HepG2 (cell line): ENCODE measurements around the gene IMPDH2. TPM values are rescaled to one million over a fixed set of nuclear protein-coding genes. Genes with fewer than 3 reads are reported as not detected.

Source experiments
- ATAD3A ChIP-seq: sonication (generic); formaldehyde crosslinking; IDR thresholded peaks from 2 replicates; pipeline ENCODE4 v1.4.0; 2020; ENCODE audit warnings: missing genetic modification reagents
- CHD4 ChIP-seq: fragments of 200-600 bp; sonication (generic); IDR thresholded peaks from 2 replicates; pipeline ENCODE4 v1.7.0; 2017; ENCODE audit warnings: mild to moderate bottlenecking, low read length, borderline replicate concordance
- CSRNP1 ChIP-seq: sonication (generic); formaldehyde crosslinking; IDR thresholded peaks from 2 replicates; pipeline ENCODE4 v1.8.1; 2023; ENCODE audit warnings: mild to moderate bottlenecking, missing genetic modification reagents
- KDM5A ChIP-seq: fragments of 200-600 bp; sonication (generic); IDR thresholded peaks from 2 replicates; pipeline ENCODE4 v1.7.0; 2018; ENCODE audit warnings: antibody characterized with exemption, mild to moderate bottlenecking, low read length, borderline replicate concordance
- MAFG ChIP-seq: sonication (generic); formaldehyde crosslinking; IDR thresholded peaks from 2 replicates; pipeline ENCODE4 v1.5.1; 2020; ENCODE audit warnings: mild to moderate bottlenecking, missing genetic modification reagents
- MEF2D ChIP-seq: sonication (generic); formaldehyde crosslinking; IDR thresholded peaks from 2 replicates; pipeline ENCODE4 v1.5.1; 2020; ENCODE audit warnings: mild to moderate bottlenecking, missing genetic modification reagents
- MEIS2 ChIP-seq: sonication (generic); formaldehyde crosslinking; IDR thresholded peaks from 2 replicates; pipeline ENCODE4 v1.9.0; 2021; ENCODE audit warnings: mild to moderate bottlenecking, missing genetic modification reagents
- MXD3 ChIP-seq: IDR thresholded peaks from 2 replicates; pipeline ENCODE4 v1.6.1; 2016; ENCODE audit warnings: mild to moderate bottlenecking, missing biosample characterization, missing genetic modification reagents
- NCOA1 ChIP-seq: sonication (generic); formaldehyde crosslinking; IDR thresholded peaks from 2 replicates; pipeline ENCODE4 v1.9.0; 2021; ENCODE audit warnings: missing genetic modification reagents
- NPAS2 ChIP-seq: sonication (generic); formaldehyde crosslinking; IDR thresholded peaks from 2 replicates; pipeline ENCODE4 v1.8.0; 2022; ENCODE audit warnings: mild to moderate bottlenecking, missing genetic modification reagents, borderline replicate concordance
- PAF1 ChIP-seq: IDR thresholded peaks from 2 replicates; pipeline ENCODE4 v1.6.1; 2016; ENCODE audit warnings: missing genetic modification reagents, missing compliant biosample characterization
- PRMT3 ChIP-seq: sonication (generic); formaldehyde crosslinking; IDR thresholded peaks from 2 replicates; pipeline ENCODE4 v1.8.1; 2022; ENCODE audit warnings: low read depth, mild to moderate bottlenecking, moderate library complexity, missing genetic modification reagents, borderline replicate concordance
- SAP130 ChIP-seq: IDR thresholded peaks from 2 replicates; pipeline ENCODE4 v1.6.1; 2016; ENCODE audit warnings: low read depth
- SP140L ChIP-seq: sonication (generic); formaldehyde crosslinking; IDR thresholded peaks from 2 replicates; pipeline ENCODE4 v1.4.0; 2020; ENCODE audit warnings: missing genetic modification reagents, borderline replicate concordance
- YY1 ChIP-seq: IDR thresholded peaks from 2 replicates; pipeline ENCODE4 v1.6.1; 2011; ENCODE audit warnings: low read length, low read depth, moderate library complexity, mild to moderate bottlenecking; ENCODE audit not compliant: insufficient read depth, insufficient replicate concordance
- ZNF3 ChIP-seq: IDR thresholded peaks from 2 replicates; pipeline ENCODE4 v1.7.0; 2017; ENCODE audit warnings: inconsistent platforms
- ZNF343 ChIP-seq: sonication (generic); formaldehyde crosslinking; IDR thresholded peaks from 2 replicates; pipeline ENCODE4 v1.4.0; 2020; ENCODE audit warnings: mild to moderate bottlenecking, missing genetic modification reagents
- ZNF577 ChIP-seq: sonication (generic); formaldehyde crosslinking; IDR thresholded peaks from 2 replicates; pipeline ENCODE4 v1.4.0; 2020; ENCODE audit warnings: mild to moderate bottlenecking, low read depth, missing genetic modification reagents, borderline replicate concordance
- ZNF670 ChIP-seq: sonication (generic); formaldehyde crosslinking; IDR thresholded peaks from 2 replicates; pipeline ENCODE4 v1.8.0; 2022; ENCODE audit warnings: mild to moderate bottlenecking, missing genetic modification reagents, borderline replicate concordance
- ZNF687 ChIP-seq: sonication (generic); formaldehyde crosslinking; IDR thresholded peaks from 2 replicates; pipeline ENCODE4 v1.5.1; 2020; ENCODE audit warnings: mild to moderate bottlenecking, missing genetic modification reagents, moderate library complexity
- ZNF816 ChIP-seq: sonication (generic); formaldehyde crosslinking; IDR thresholded peaks from 2 replicates; pipeline ENCODE4 v1.8.0; 2022; ENCODE audit warnings: missing genetic modification reagents, mild to moderate bottlenecking, borderline replicate concordance
- polyA plus RNA-seq, 8 experiments: library from polyadenylated mRNA; depleted of rRNA in 3 of 8; stranded (reverse) in 7 of 8; unstranded in 1 of 8; fragments of >200 nt; fragmentation: Illumina TruSeq in 4 of 8; extraction: Trizol in 4 of 8; gene quantifications; 2 replicates each; pipeline versions ENCODE4 v1.2.1 to v1.2.3, GENCODE V29; 2011 to 2016; ENCODE audit warnings: low read depth in 4 of 8, missing spikeins in 1 of 8, mixed read lengths in 1 of 8; ENCODE audit not compliant: insufficient read depth in 1 of 8
- total RNA-seq, 5 experiments: library from RNA; depleted of rRNA; stranded (reverse); fragments of >200 nt; fragmentation: Illumina TruSeq; extraction: Trizol; gene quantifications; 2 replicates each; pipeline ENCODE4 v1.2.3, GENCODE V29; 2016; ENCODE audit warnings: low read depth in 1 of 5
- TF ChIP-seq, protein P1 (sequence below): sonication (generic); formaldehyde crosslinking; IDR thresholded peaks from 2 replicates; pipeline ENCODE4 v1.4.0; 2020; ENCODE audit warnings: missing genetic modification reagents, mild to moderate bottlenecking, borderline replicate concordance

The IMPDH2 gene
- total and polyA plus RNA-seq, 2 of the 13 experiments (the other 11 are each of a cell fraction or from before 2014, with no cell fraction given) = 248 to 260 TPM

GRCh38 chr3:49028673-49029562 lies at the start of gene IMPDH2 (continued):
- TF ChIP-seq CSRNP1 (CRISPR knock-in tag) = peak; percentile 48; the same call in 1 of the 2 replicates
- TF ChIP-seq ZNF343 (CRISPR knock-in tag) = peak; percentile 73; the same call in 1 of the 2 replicates
- no peak; the same call in 1 of the 2 replicates for TF ChIP-seq ZNF3 (CRISPR knock-in tag)
- peak; percentile 59; the same call in 1 of the 2 replicates for TF ChIP-seq ATAD3A (CRISPR knock-in tag)
- TF ChIP-seq ZNF577 (CRISPR knock-in tag) = no peak
- TF ChIP-seq MXD3 (CRISPR knock-in tag) = peak; percentile 90; the same call in 1 of the 2 replicates
- peak; percentile 97 for TF ChIP-seq PAF1 (CRISPR knock-in tag)
- no peak for TF ChIP-seq MAFG (CRISPR knock-in tag)
- no peak for TF ChIP-seq NCOA1 (CRISPR knock-in tag)
- TF ChIP-seq KDM5A = no peak; the same call in 1 of the 2 replicates
- TF ChIP-seq MEIS2 (CRISPR knock-in tag) = peak; percentile 63
- TF ChIP-seq CHD4 = no peak
- peak; percentile 90 for TF ChIP-seq MEF2D (CRISPR knock-in tag)
- TF ChIP-seq, protein P1, sequence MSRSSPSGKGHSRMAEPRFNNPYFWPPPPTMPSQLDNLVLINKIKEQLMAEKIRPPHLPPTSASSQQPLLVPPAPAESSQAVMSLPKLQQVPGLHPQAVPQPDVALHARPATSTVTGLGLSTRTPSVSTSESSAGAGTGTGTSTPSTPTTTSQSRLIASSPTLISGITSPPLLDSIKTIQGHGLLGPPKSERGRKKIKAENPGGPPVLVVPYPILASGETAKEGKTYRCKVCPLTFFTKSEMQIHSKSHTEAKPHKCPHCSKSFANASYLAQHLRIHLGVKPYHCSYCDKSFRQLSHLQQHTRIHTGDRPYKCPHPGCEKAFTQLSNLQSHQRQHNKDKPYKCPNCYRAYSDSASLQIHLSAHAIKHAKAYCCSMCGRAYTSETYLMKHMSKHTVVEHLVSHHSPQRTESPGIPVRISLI (CRISPR knock-in tag) = no peak
- peak; percentile 92; the same call in 1 of the 2 replicates for TF ChIP-seq ZNF816 (CRISPR knock-in tag)
- TF ChIP-seq SP140L (CRISPR knock-in tag) = no peak
- no peak for TF ChIP-seq PRMT3 (CRISPR knock-in tag)
- TF ChIP-seq SAP130 (CRISPR knock-in tag) = peak; percentile 92
- TF ChIP-seq NPAS2 = no peak
- peak; percentile 81 for TF ChIP-seq YY1
- TF ChIP-seq ZNF670 = peak; percentile 91; the same call in 1 of the 2 replicates
- peak; percentile 99 for TF ChIP-seq ZNF687
